ENCODE data around the gene NETO2. TPM values are rescaled to one million over a fixed set of nuclear protein-coding genes. Genes with fewer than 3 reads are reported as not detected.

The NETO2 gene
- total and polyA plus RNA-seq, 2 donors (not counting 3 experiments of a cell fraction or from before 2014, with no cell fraction given) = 18.4 to 24.8 TPM

DNA sequence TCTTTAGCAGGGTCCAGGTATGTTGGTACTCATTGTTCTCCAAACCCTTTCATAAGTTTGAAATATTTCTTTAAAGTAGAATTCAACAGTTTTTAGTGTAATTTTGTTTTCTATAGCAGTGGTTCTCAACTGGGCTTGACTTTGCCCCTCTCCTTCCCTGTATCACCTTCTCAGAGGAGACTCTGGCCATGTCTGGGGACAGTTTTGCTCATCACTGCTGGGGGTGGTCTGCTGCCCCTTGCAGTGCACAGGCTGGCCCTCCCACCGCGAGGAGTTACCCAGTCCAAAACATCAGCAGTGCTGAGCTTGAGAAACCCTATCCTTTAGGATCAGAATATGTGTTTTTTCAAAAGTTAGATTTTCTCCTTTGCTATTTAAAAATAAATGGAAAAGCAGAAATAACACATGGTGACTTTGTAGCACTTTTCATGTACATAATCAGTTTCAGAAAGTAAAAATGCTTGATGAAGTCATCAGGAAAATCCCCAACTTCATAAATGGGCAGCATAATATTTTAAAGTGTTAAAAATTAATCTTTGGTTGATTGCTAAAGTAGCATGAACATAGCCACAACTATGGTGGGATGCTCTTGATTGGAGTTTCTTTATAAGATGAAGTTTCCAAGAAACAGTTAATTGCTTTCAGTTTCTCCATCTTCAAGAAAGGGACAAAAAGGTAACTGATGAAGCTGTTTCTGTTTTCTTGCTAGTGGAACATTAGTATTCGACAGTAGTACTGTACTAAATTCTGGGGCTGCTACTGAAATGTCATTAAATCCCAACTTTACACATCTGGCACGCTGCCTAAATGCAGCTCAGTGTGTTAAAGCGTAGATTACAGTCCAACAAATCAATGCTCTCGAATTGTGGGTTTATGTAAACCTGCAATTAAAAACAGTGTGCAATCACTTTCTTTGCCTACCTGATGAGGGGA is 70.3 kb downstream of the NETO2 start:
- ChIA-PET CTCF (interaction anchor here (1.1 to 5.4 kb wide), 2 partner anchors 26 to 69 kb away, joined by 4 to 23 read pairs; partner anchors contain the start of gene NETO2), POLR2A (no interaction called here)

DNA sequence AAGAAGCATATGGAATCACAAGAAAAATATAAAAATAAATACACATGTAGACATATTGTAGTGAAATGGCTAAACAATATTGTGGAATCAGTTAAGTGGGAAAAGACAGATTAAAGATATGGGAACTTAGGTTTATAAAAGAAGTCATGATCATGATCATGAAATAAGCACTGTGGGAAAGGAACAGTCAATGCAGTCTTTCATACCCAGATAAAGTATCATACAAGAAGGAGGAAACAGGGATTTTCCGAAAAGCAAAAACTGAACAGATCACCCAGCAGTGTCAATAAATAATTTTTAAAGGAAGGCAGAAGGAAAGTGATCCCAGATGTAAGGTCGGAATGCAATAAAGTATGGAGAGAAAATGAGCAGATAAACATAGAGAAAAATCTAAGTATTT is 71.6 kb downstream of the NETO2 start:
- FAIRE-seq (no peak), DNase-seq (ENCODE audit: low read depth, low spot score) (no peak)
- POLR2A ChIA-PET = no interaction called here
- intact Hi-C loops (cut with micrococcal nuclease) (no loop called here), dilution Hi-C loops (cut with MboI; ENCODE audit: extremely low pct_ligation_motif_present, low sequenced_read_pairs) (no loop called here)
- Histone ChIP-seq H3K36me3 (ENCODE audit: control insufficient read depth in 2 of 2, extremely low read depth in 1 of 2, insufficient read depth in 2 of 2, low read length in 2 of 2) (no peaks in the 10 kb centered on the region), H3K9me1 (replicated peaks; ENCODE audit: control insufficient read depth, extremely low read depth, insufficient read depth, low read length) (no peaks in the 10 kb centered on the region), H3K27me3 (ENCODE audit: control insufficient read depth in 2 of 2, insufficient read depth in 2 of 2, low read length in 2 of 2) (peaks cover 1 to 10% of the 10 kb centered on the region in 2 experiments), H3K4me1 (ENCODE audit: control insufficient read depth, extremely low read depth, insufficient read depth, low read length) (no peaks in the 10 kb centered on the region), H3K27ac (ENCODE audit: insufficient read depth, low read depth, low read length) (no peak overlapping the region), H4K20me1 (replicated peaks; ENCODE audit: control insufficient read depth, extremely low read depth, insufficient read depth, low read length) (no peaks in the 10 kb centered on the region), H3K9ac (replicated peaks; ENCODE audit: extremely low read depth, insufficient read depth, low read length) (no peak overlapping the region), H3K9me3 (replicated peaks; ENCODE audit: control insufficient read depth, insufficient read depth, low read length) (no peaks in the 10 kb centered on the region), H3K4me2 (ENCODE audit: insufficient read depth, low read length) (no peak overlapping the region), H3K4me3 (replicated peaks in 1 of 3; ENCODE audit: insufficient read depth in 1 of 3, low read depth in 1 of 3, low read length in 3 of 3) (no peak overlapping the region), H2AFZ (ENCODE audit: low read depth, low read length) (no peak overlapping the region), H3K79me2 (ENCODE audit: control insufficient read depth, insufficient read depth, low read length) (no peaks in the 10 kb centered on the region)
- CTCF ChIA-PET = no interaction called here
- no peak for TF ChIP-seq JUN (IDR thresholded peaks at IDR 0.05; ENCODE audit: borderline replicate concordance, insufficient read depth, insufficient read length, low read depth)
- TF ChIP-seq, protein P1, sequence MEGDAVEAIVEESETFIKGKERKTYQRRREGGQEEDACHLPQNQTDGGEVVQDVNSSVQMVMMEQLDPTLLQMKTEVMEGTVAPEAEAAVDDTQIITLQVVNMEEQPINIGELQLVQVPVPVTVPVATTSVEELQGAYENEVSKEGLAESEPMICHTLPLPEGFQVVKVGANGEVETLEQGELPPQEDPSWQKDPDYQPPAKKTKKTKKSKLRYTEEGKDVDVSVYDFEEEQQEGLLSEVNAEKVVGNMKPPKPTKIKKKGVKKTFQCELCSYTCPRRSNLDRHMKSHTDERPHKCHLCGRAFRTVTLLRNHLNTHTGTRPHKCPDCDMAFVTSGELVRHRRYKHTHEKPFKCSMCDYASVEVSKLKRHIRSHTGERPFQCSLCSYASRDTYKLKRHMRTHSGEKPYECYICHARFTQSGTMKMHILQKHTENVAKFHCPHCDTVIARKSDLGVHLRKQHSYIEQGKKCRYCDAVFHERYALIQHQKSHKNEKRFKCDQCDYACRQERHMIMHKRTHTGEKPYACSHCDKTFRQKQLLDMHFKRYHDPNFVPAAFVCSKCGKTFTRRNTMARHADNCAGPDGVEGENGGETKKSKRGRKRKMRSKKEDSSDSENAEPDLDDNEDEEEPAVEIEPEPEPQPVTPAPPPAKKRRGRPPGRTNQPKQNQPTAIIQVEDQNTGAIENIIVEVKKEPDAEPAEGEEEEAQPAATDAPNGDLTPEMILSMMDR (IDR thresholded peaks at IDR 0.05; ENCODE audit: extremely low read depth in 1 of 2, insufficient read depth in 1 of 2, low read depth in 1 of 2, low read length in 2 of 2) = no peak
- no peak for TF ChIP-seq POLR2AphosphoS5 (IDR thresholded peaks at IDR 0.05; ENCODE audit: insufficient read depth, low read depth, low read length)
- TF ChIP-seq FOS (IDR thresholded peaks at IDR 0.05; ENCODE audit: borderline replicate concordance, insufficient read depth, low read length) = no peak
- no peak for TF ChIP-seq GATA2 (IDR thresholded peaks at IDR 0.05; ENCODE audit: insufficient read depth, insufficient read length, low read depth, low read length)
- no peak for TF ChIP-seq EZH2 (IDR thresholded peaks at IDR 0.05; ENCODE audit: borderline replicate concordance, low read depth, low read length, severe bottlenecking)
- TF ChIP-seq, protein P2, sequence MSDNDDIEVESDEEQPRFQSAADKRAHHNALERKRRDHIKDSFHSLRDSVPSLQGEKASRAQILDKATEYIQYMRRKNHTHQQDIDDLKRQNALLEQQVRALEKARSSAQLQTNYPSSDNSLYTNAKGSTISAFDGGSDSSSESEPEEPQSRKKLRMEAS (IDR thresholded peaks at IDR 0.05; ENCODE audit: insufficient read depth, insufficient read length) = no peak
- no peak for TF ChIP-seq POLR2A (IDR thresholded peaks at IDR 0.05; ENCODE audit: low read depth, low read length)
- no peak for TF ChIP-seq MYC (IDR thresholded peaks at IDR 0.05; ENCODE audit: low read depth, low read length)
- no TSS peak for BruUV-seq (replicated peaks)

More for the DNA sequence above, 70.3 kb downstream of the NETO2 start:
- H3K4me1 ChIP-seq (ENCODE audit: control insufficient read depth, extremely low read depth, insufficient read depth, low read length) = no peaks in the 10 kb centered on the region
- no peaks in the 10 kb centered on the region for H3K79me2 ChIP-seq (ENCODE audit: control insufficient read depth, insufficient read depth, low read length)
- dilution Hi-C loops (cut with MboI; ENCODE audit: extremely low pct_ligation_motif_present, low sequenced_read_pairs) (no loop called here), intact Hi-C loops (cut with micrococcal nuclease) (no loop called here)
- peaks cover 1 to 10% of the 10 kb centered on the region in 2 experiments for H3K27me3 ChIP-seq (ENCODE audit: control insufficient read depth in 2 of 2, insufficient read depth in 2 of 2, low read length in 2 of 2)
- no peak overlapping the region for H3K27ac ChIP-seq (ENCODE audit: insufficient read depth, low read depth, low read length)
- BruUV-seq (replicated peaks) = no TSS peak
- H3K9me3 ChIP-seq (replicated peaks; ENCODE audit: control insufficient read depth, insufficient read depth, low read length) = no peaks in the 10 kb centered on the region
- no peak overlapping the region for H3K4me2 ChIP-seq (ENCODE audit: insufficient read depth, low read length)
- H3K36me3 ChIP-seq (ENCODE audit: control insufficient read depth in 2 of 2, extremely low read depth in 1 of 2, insufficient read depth in 2 of 2, low read length in 2 of 2) = no peaks in the 10 kb centered on the region
- H2AFZ ChIP-seq (ENCODE audit: low read depth, low read length) = no peak overlapping the region
- no peak overlapping the region for H3K9ac ChIP-seq (replicated peaks; ENCODE audit: extremely low read depth, insufficient read depth, low read length)
- no peak for FAIRE-seq
- DNase-seq (ENCODE audit: low read depth, low spot score) = no peak
- no peak overlapping the region for H3K4me3 ChIP-seq (replicated peaks in 1 of 3; ENCODE audit: insufficient read depth in 1 of 3, low read depth in 1 of 3, low read length in 3 of 3)
- TF ChIP-seq, protein P2 (IDR thresholded peaks at IDR 0.05; ENCODE audit: insufficient read depth, insufficient read length) = no peak
- no peak for TF ChIP-seq MYC (IDR thresholded peaks at IDR 0.05; ENCODE audit: low read depth, low read length)
- H4K20me1 ChIP-seq (replicated peaks; ENCODE audit: control insufficient read depth, extremely low read depth, insufficient read depth, low read length) = no peaks in the 10 kb centered on the region
- H3K9me1 ChIP-seq (replicated peaks; ENCODE audit: control insufficient read depth, extremely low read depth, insufficient read depth, low read length) = no peaks in the 10 kb centered on the region

All from endothelial cell of umbilical vein (primary cell).